Endodermal cell (in vitro differentiated cells): ENCODE data around the gene GFOD2. TPM values are rescaled to one million over a fixed set of nuclear protein-coding genes. Genes with fewer than 3 reads are reported as not detected.

Source experiments
- DNase-seq: peaks from one replicate; pipeline ENCODE4 v3.0.0-alpha.2; 2017
- H3K27ac ChIP-seq: 2 replicates; pipeline ENCODE4 v1.5.1; 2013; ENCODE audit warnings: mild to moderate bottlenecking, low read depth, low read length, moderate library complexity
- H3K27me3 ChIP-seq: 2 replicates; pipeline ENCODE4 v1.6.1; 2013; ENCODE audit warnings: mild to moderate bottlenecking, low read length, moderate library complexity; ENCODE audit not compliant: insufficient read depth, control insufficient read depth, poor library complexity, severe bottlenecking
- H3K36me3 ChIP-seq: 2 replicates; pipeline ENCODE4 v1.7.0; 2013; ENCODE audit warnings: mild to moderate bottlenecking, low read length, moderate library complexity; ENCODE audit not compliant: control insufficient read depth, insufficient read depth
- H3K4me1 ChIP-seq: one replicate; pipeline ENCODE4 v1.7.0; 2013; ENCODE audit warnings: low read length; ENCODE audit not compliant: control insufficient read depth, insufficient read depth
- H3K4me3 ChIP-seq: 2 replicates; pipeline ENCODE4 v1.5.1; 2013; ENCODE audit warnings: mild to moderate bottlenecking, low read length, moderate library complexity
- H3K9ac ChIP-seq: 2 replicates; pipeline ENCODE4 v1.6.1; 2013; ENCODE audit warnings: mild to moderate bottlenecking, low read length, moderate library complexity; ENCODE audit not compliant: poor library complexity, severe bottlenecking; ENCODE audit errors: extremely low read depth
- H3K9me3 ChIP-seq: 2 replicates; pipeline ENCODE4 v1.6.1; 2013; ENCODE audit warnings: mild to moderate bottlenecking, low read length, moderate library complexity; ENCODE audit not compliant: control insufficient read depth
- H3K27ac Mint-ChIP-seq: 2 replicates; pipeline ENCODE4 v1.8.0; 2020; ENCODE audit warnings: mixed read lengths
- H3K27me3 Mint-ChIP-seq: 2 replicates; pipeline ENCODE4 v1.8.0; 2021; ENCODE audit warnings: mild to moderate bottlenecking, mixed read lengths; ENCODE audit not compliant: insufficient read depth
- H3K36me3 Mint-ChIP-seq: 2 replicates; pipeline ENCODE4 v1.8.0; 2020; ENCODE audit warnings: low read depth, mixed read lengths
- H3K4me1 Mint-ChIP-seq: 2 replicates; pipeline ENCODE4 v1.8.0; 2020; ENCODE audit warnings: mixed read lengths
- H3K4me3 Mint-ChIP-seq: 2 replicates; pipeline ENCODE4 v1.8.0; 2020; ENCODE audit warnings: mild to moderate bottlenecking, moderate library complexity, mixed read lengths
- H3K9me3 Mint-ChIP-seq: 2 replicates; pipeline ENCODE4 v1.8.0; 2020; ENCODE audit warnings: mild to moderate bottlenecking, mixed read lengths
- WGBS, 2 experiments: methylation state at CpG; one replicate each; pipeline versions ENCODE4 v1.1.5 to v1.1.7; 2013; ENCODE audit warnings: missing lambda C conversion rate in 2 of 2, mixed read lengths in 1 of 2; ENCODE audit not compliant: insufficient coverage in 1 of 2, insufficient read length in 1 of 2; 5-methylcytosine and 5-hydroxymethylcytosine counted together
- total RNA-seq, 2 donors: library from RNA; stranded (reverse); fragmentation: NEBNext Ultra II Directional in 1 of 2; extraction: Animal tissue kit (Norgen Biotek cat#: 25700) in 1 of 2; gene quantifications; 2 replicates in 1 of 2; 3 replicates in 1 of 2; pipeline ENCODE4 v1.2.1, GENCODE V29; 2021
- TF ChIP-seq, protein P1 (sequence below): fragments of 200-600 bp; sonication (generic); conservative IDR thresholded peaks from 2 replicates; pipeline ENCODE4 v1.5.0; 2021; ENCODE audit warnings: antibody characterized with exemption, mild to moderate bottlenecking

Gene GFOD2
- total RNA-seq, 2 donors from 2014 or later = 18.2 to 21.2 TPM

GRCh38 chr16:67651039-67651438 lies 68.1 kb downstream of the GFOD2 start:
- Histone ChIP-seq H3K27me3 (peaks cover 7% of the 10 kb centered on the region), H3K4me1 (no peaks in the 10 kb centered on the region), H3K9me3 (no peaks in the 10 kb centered on the region), H3K9ac (no peak overlapping the region), H3K36me3 (no peaks in the 10 kb centered on the region), H3K27ac (no peak overlapping the region), H3K4me3 (no peak overlapping the region)
- TF ChIP-seq, protein P1, sequence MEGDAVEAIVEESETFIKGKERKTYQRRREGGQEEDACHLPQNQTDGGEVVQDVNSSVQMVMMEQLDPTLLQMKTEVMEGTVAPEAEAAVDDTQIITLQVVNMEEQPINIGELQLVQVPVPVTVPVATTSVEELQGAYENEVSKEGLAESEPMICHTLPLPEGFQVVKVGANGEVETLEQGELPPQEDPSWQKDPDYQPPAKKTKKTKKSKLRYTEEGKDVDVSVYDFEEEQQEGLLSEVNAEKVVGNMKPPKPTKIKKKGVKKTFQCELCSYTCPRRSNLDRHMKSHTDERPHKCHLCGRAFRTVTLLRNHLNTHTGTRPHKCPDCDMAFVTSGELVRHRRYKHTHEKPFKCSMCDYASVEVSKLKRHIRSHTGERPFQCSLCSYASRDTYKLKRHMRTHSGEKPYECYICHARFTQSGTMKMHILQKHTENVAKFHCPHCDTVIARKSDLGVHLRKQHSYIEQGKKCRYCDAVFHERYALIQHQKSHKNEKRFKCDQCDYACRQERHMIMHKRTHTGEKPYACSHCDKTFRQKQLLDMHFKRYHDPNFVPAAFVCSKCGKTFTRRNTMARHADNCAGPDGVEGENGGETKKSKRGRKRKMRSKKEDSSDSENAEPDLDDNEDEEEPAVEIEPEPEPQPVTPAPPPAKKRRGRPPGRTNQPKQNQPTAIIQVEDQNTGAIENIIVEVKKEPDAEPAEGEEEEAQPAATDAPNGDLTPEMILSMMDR = no peak
- H3K36me3 Mint-ChIP-seq = peaks cover 4% of the 10 kb centered on the region
- WGBS, 2 experiments = 90 to 97% methylated on average over 6 to 7 of the region's 7 CpGs
- H3K9me3 Mint-ChIP-seq = no peaks in the 10 kb centered on the region
- H3K27ac Mint-ChIP-seq = no peak overlapping the region
- H3K27me3 Mint-ChIP-seq = peaks cover 78% of the 10 kb centered on the region
- H3K4me1 Mint-ChIP-seq = peaks cover 2% of the 10 kb centered on the region
- H3K4me3 Mint-ChIP-seq = no peak overlapping the region
- DNase-seq = no peak

DNA sequence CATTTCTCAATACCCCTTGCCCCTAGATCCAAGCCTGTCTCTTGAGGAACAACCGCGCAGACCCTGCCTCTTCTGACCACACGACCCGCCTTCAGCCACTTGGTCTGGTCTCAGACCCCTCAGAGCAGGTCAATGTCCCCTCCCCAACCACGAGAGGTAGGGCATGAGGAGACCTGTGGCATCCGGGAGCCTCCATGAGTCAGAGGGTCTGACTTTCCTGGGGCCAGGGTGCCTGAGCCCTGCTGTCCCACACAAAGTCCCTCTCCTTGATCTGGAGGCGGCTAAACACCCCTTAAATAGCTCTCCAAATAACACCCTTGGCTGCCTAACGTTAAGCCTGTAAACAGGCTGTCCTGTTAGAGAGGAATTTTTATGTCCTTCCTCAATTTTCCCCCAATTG lies 69.1 kb downstream of the GFOD2 start:
- H3K9ac ChIP-seq = no peak overlapping the region
- Mint-ChIP-seq H3K27ac (no peak overlapping the region), H3K4me3 (no peak overlapping the region), H3K4me1 (peaks cover 2% of the 10 kb centered on the region), H3K27me3 (peaks cover 81% of the 10 kb centered on the region), H3K9me3 (no peaks in the 10 kb centered on the region), H3K36me3 (no peaks in the 10 kb centered on the region)
- no peaks in the 10 kb centered on the region for H3K9me3 ChIP-seq
- DNase-seq = no peak
- no peak overlapping the region for H3K27ac ChIP-seq
- WGBS, 2 experiments = 88 to 91% methylated on average over 6 to 8 of the region's 8 CpGs
- H3K36me3 ChIP-seq = no peaks in the 10 kb centered on the region
- no peak overlapping the region for H3K4me3 ChIP-seq
- TF ChIP-seq, protein P1 = no peak
- no peaks in the 10 kb centered on the region for H3K4me1 ChIP-seq
- peaks cover 7% of the 10 kb centered on the region for H3K27me3 ChIP-seq

- peak; percentile 97 for DNase-seq
- no peaks in the 10 kb centered on the region for H3K36me3 Mint-ChIP-seq
- TF ChIP-seq, protein P1 = no peak
- no peaks in the 10 kb centered on the region for H3K4me1 ChIP-seq
- no peak overlapping the region for H3K9ac ChIP-seq
- whole genome bisulfite sequencing, 2 experiments = 80 to 93% methylated on average over 10 to 34 of the region's 34 CpGs
- H3K36me3 ChIP-seq = no peaks in the 10 kb centered on the region
- no peaks in the 10 kb centered on the region for H3K9me3 ChIP-seq
- no peaks in the 10 kb centered on the region for H3K9me3 Mint-ChIP-seq
- peaks cover 7% of the 10 kb centered on the region for H3K27me3 ChIP-seq
- H3K27me3 Mint-ChIP-seq = peaks cover 79% of the 10 kb centered on the region
- H3K27ac Mint-ChIP-seq = no peak overlapping the region
- H3K4me3 ChIP-seq = no peak overlapping the region
- no peak overlapping the region for H3K27ac ChIP-seq
- H3K4me1 Mint-ChIP-seq = peaks cover 2% of the 10 kb centered on the region
- H3K4me3 Mint-ChIP-seq = no peak overlapping the region
Measured at GRCh38 chr16:67649494-67649931, 69.6 kb downstream of the GFOD2 start.
